Loucy (cell line): Measurements from ENCODE around the gene VLDLR.

Experiments used
- CTCF ChIP-seq: fragments of 200-600 bp; sonication (generic); conservative IDR thresholded peaks from 2 replicates; pipeline ENCODE4 v1.5.1; 2014; ENCODE audit warnings: mild to moderate bottlenecking, antibody characterized with exemption, low read length
- EZH2phosphoT487 ChIP-seq: fragments of 200-600 bp; IDR thresholded peaks from 2 replicates; pipeline ENCODE4 v1.6.1; 2018; ENCODE audit warnings: antibody characterized with exemption, mild to moderate bottlenecking, moderate library complexity, borderline replicate concordance

- TF ChIP-seq EZH2phosphoT487 (no peak), CTCF (no peak)
Measured at GRCh38 chr9:2704504-2704903, 82.9 kb downstream of the VLDLR start.
